ACC112 (cell line): Measurements from ENCODE around the gene CAMK2G.

Source experiments
- H2AFZ ChIP-seq: fragments of 200-600 bp; sonication (generic); one replicate; pipeline ENCODE4 v1.6.0; 2017; ENCODE audit warnings: antibody characterized with exemption, low read length; ENCODE audit not compliant: unreplicated experiment
- H3K27ac ChIP-seq: fragments of 200-600 bp; sonication (generic); 2 replicates; pipeline ENCODE4 v1.5.1; 2014; ENCODE audit warnings: low read depth, mild to moderate bottlenecking, antibody characterized with exemption, low read length, moderate library complexity
- H3K27me3 ChIP-seq: fragments of 200-600 bp; sonication (generic); 2 replicates; pipeline ENCODE4 v1.6.1; 2014; ENCODE audit warnings: mild to moderate bottlenecking, antibody characterized with exemption, low read length, moderate library complexity, mixed read lengths; ENCODE audit not compliant: insufficient read depth
- H3K36me3 ChIP-seq: fragments of 200-600 bp; sonication (generic); 2 replicates; pipeline ENCODE4 v1.6.1; 2016; ENCODE audit warnings: mild to moderate bottlenecking, antibody characterized with exemption, low read length, moderate library complexity, mixed read lengths; ENCODE audit not compliant: insufficient read depth
- H3K4me1 ChIP-seq: fragments of 200-600 bp; sonication (generic); one replicate; pipeline ENCODE4 v1.6.1; 2016; ENCODE audit warnings: low read length, mixed read lengths; ENCODE audit not compliant: insufficient read depth, unreplicated experiment, control insufficient read depth
- H3K4me3 ChIP-seq: fragments of 200-600 bp; sonication (generic); 2 replicates; pipeline ENCODE4 v1.5.1; 2014; ENCODE audit warnings: mild to moderate bottlenecking, low read depth, low read length
- H3K79me2 ChIP-seq: fragments of 200-600 bp; sonication (generic); one replicate; pipeline ENCODE4 v1.6.0; 2016; ENCODE audit warnings: low read length; ENCODE audit not compliant: control insufficient read depth, unreplicated experiment, insufficient read depth

CAMK2G gene

GRCh38 chr10:73850211-73850610, 24.1 kb downstream of the CAMK2G start:
- no peak overlapping the region for H3K4me3 ChIP-seq

GRCh38 chr10:73848821-73849489, 25.4 kb downstream of the CAMK2G start:
- Histone ChIP-seq H3K4me1 (no peaks in the 10 kb centered on the region), H3K36me3 (peaks cover 9% of the 10 kb centered on the region; the same call in 1 of the 2 replicates), H2AFZ (no peak overlapping the region), H3K4me3 (no peak overlapping the region), H3K27me3 (no peaks in the 10 kb centered on the region), H3K27ac (no peak overlapping the region), H3K79me2 (no peaks in the 10 kb centered on the region)

More at GRCh38 chr10:73850211-73850610, 24.1 kb downstream of the CAMK2G start:
- Histone ChIP-seq H3K27ac (no peak overlapping the region), H3K36me3 (peaks cover 9% of the 10 kb centered on the region; the same call in 1 of the 2 replicates), H3K79me2 (no peaks in the 10 kb centered on the region), H3K27me3 (no peaks in the 10 kb centered on the region), H2AFZ (no peak overlapping the region), H3K4me1 (no peaks in the 10 kb centered on the region)

GRCh38 chr10:73847031-73847430, 27.3 kb downstream of the CAMK2G start:
- H3K36me3 ChIP-seq, result peaks cover 9% of the 10 kb centered on the region; the same call in 1 of the 2 replicates
- H3K27ac ChIP-seq, result no peak overlapping the region

DNA sequence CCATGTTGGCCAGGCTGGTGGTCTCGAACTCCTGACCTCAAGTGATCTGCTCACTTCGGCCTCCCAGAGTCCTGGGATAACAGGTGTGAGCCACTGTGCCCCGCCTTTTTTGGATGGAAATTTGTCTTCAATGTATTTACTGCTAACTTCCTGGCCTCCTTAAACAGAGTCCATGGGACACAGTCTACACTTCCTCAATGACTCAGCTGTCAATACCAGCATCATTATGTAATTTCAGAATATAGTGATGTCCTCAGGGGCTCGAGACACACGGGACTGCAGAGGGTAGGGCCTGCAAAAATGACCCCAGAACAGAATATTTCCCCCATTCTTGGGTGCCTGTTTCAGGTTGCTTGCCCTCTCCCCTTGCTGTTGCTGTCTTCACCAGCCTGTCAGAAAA, 31.1 kb downstream of the CAMK2G start:
- Histone ChIP-seq H3K27ac (no peak overlapping the region), H2AFZ (no peak overlapping the region), H3K4me1 (peaks cover 12% of the 10 kb centered on the region), H3K27me3 (no peaks in the 10 kb centered on the region), H3K4me3 (no peak overlapping the region), H3K36me3 (peaks cover 4% of the 10 kb centered on the region; the same call in 1 of the 2 replicates), H3K79me2 (no peaks in the 10 kb centered on the region)

More at GRCh38 chr10:73847031-73847430, 27.3 kb downstream of the CAMK2G start:
- H3K4me3 ChIP-seq, result no peak overlapping the region
- H3K4me1 ChIP-seq, result no peaks in the 10 kb centered on the region
- H3K79me2 ChIP-seq, result no peaks in the 10 kb centered on the region
- H2AFZ ChIP-seq, result no peak overlapping the region
- H3K27me3 ChIP-seq, result no peaks in the 10 kb centered on the region

DNA sequence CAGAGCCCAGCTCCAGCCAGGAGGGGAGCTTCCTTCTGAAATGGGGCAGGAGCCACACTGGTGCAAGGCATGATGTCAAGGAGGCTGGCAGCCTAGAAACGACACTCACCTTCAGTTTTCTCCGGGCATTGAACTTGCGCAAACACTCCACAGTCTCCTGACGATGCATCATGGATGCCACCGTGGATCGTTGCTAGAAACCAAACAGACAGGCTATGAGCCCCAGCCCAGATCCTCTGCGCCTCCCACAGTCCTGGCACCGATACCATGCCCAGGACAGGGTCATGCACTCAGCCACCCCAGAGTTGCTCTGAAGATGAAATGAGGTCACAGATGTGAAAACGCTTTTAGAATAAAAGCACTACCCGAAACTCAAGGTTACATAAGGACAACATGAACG, 32.0 kb downstream of the CAMK2G start:
- no peaks in the 10 kb centered on the region for H3K27me3 ChIP-seq
- no peaks in the 10 kb centered on the region for H3K79me2 ChIP-seq
- H3K4me1 ChIP-seq, result peaks cover 20% of the 10 kb centered on the region
- H3K27ac ChIP-seq, result no peak overlapping the region
- H3K36me3 ChIP-seq, result no peaks in the 10 kb centered on the region
- no peak overlapping the region for H2AFZ ChIP-seq
- H3K4me3 ChIP-seq, result no peak overlapping the region

GRCh38 chr10:73841526-73842285, 32.6 kb downstream of the CAMK2G start:
- H3K27me3 ChIP-seq, result no peaks in the 10 kb centered on the region
- H3K36me3 ChIP-seq, result no peaks in the 10 kb centered on the region
- H2AFZ ChIP-seq, result no peak overlapping the region
- peaks cover 26% of the 10 kb centered on the region for H3K4me1 ChIP-seq
- no peak overlapping the region for H3K4me3 ChIP-seq
- no peaks in the 10 kb centered on the region for H3K79me2 ChIP-seq
- no peak overlapping the region for H3K27ac ChIP-seq

DNA sequence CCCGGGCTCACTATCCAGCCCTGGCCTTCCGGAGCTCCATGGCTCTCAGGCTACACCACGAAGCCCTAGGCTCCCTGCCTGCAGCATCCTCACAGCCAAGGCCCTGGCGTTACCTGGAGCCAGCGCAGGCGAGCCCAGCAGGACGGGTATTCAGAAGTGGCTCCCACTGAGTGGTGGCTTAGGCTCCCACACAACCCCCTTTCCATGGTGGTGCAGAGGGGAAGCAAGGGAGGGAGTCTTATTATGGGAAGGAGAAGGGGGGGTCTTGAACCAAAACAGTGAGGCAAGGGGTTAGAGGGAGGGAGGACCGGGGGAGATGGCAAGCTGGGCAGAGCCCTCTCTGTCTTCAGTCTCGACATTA, 33.3 kb downstream of the CAMK2G start:
- H3K27me3 ChIP-seq, result no peaks in the 10 kb centered on the region
- H3K4me3 ChIP-seq, result no peak overlapping the region
- no peaks in the 10 kb centered on the region for H3K79me2 ChIP-seq
- no peak overlapping the region for H3K27ac ChIP-seq
- no peak overlapping the region for H2AFZ ChIP-seq
- peaks cover 29% of the 10 kb centered on the region for H3K4me1 ChIP-seq
- H3K36me3 ChIP-seq, result no peaks in the 10 kb centered on the region

GRCh38 chr10:73840403-73841060, 33.8 kb downstream of the CAMK2G start:
- H3K36me3 ChIP-seq, result no peaks in the 10 kb centered on the region
- peaks cover 29% of the 10 kb centered on the region for H3K4me1 ChIP-seq
- no peak overlapping the region for H2AFZ ChIP-seq
- no peak overlapping the region for H3K4me3 ChIP-seq
- H3K27me3 ChIP-seq, result no peaks in the 10 kb centered on the region
- H3K27ac ChIP-seq, result no peak overlapping the region
- H3K79me2 ChIP-seq, result no peaks in the 10 kb centered on the region

DNA sequence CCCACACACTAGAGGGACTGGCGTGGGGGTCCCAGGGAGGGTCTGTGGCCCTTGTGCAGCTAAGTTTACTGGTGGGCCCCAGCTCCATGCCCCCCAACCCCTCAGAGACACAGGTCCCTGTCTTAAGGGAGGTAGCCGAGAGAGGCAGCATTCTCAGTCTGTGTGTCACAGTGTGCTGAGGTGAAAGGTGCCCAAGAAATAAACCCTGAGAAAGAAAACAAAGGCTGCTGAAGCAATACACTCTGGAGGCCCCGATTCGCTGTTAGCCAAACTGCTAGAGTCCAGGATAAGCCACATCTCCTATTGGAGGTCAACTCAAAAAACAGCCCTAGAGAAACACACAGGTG, 34.3 kb downstream of the CAMK2G start:
- H3K27me3 ChIP-seq, result no peaks in the 10 kb centered on the region
- H3K4me1 ChIP-seq, result peaks cover 29% of the 10 kb centered on the region
- no peak overlapping the region for H2AFZ ChIP-seq
- no peak overlapping the region for H3K4me3 ChIP-seq
- no peaks in the 10 kb centered on the region for H3K36me3 ChIP-seq
- no peak overlapping the region for H3K27ac ChIP-seq
- no peaks in the 10 kb centered on the region for H3K79me2 ChIP-seq

DNA sequence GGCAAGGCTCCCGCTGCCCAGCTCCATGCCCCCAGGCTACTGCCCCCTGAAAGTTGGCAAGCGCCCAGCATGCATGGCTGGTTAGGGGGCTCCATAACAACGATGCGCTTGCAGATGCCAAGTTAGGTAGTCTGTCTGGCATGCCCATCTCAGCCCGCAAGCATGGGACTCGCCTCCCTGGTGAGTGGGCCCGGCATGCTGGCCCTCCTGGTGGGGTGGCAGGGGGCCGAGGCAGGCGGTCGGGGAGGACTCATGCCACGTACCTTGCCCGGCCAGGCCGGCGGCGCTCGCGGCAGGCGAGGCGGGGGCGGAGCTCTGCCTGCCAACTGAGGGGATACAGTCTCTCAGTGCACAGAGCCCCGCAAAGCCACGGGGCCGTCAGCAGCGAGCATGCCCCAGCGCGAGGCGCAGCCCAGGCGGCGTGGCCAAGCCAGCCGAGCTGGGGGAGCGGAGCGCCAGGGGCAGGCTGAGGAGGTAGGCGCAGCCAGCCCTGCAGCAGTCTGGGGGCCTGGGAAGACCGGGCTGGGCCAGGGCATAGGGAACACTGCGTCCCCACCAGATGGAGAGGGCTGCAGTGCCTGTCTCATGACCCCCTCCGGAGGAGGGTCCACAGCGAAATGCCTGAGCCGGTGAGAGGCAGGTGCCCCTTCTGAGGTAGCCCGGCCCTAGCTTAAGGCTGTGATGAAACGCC, 34.9 kb downstream of the CAMK2G start:
- Histone ChIP-seq H3K79me2 (no peaks in the 10 kb centered on the region), H3K36me3 (no peaks in the 10 kb centered on the region), H2AFZ (no peak overlapping the region), H3K27ac (no peak overlapping the region), H3K4me3 (no peak overlapping the region), H3K27me3 (no peaks in the 10 kb centered on the region), H3K4me1 (peaks cover 29% of the 10 kb centered on the region)
